Left ventricle myocardium inferior (tissue), 1 donor: ENCODE data around the gene MPZL3. TPM values are rescaled to one million over a fixed set of nuclear protein-coding genes. Genes with fewer than 3 reads are reported as not detected.

Experiments
- DNase-seq: peaks from one replicate; pipeline ENCODE4 v3.0.0-alpha.2; 2020
- H3K27ac ChIP-seq: fragments of 200-600 bp; replicated peaks from 2 replicates; pipeline ENCODE4 v1.8.0; 2021
- H3K27me3 ChIP-seq: fragments of 200-600 bp; 2 replicates; pipeline ENCODE4 v1.8.0; 2021; ENCODE audit warnings: low read depth
- H3K36me3 ChIP-seq: fragments of 200-600 bp; 2 replicates; pipeline ENCODE4 v1.8.0; 2021
- H3K4me1 ChIP-seq: fragments of 200-600 bp; 2 replicates; pipeline ENCODE4 v1.8.0; 2021
- H3K4me3 ChIP-seq: fragments of 200-600 bp; 2 replicates; pipeline ENCODE4 v1.8.0; 2021; ENCODE audit warnings: mild to moderate bottlenecking, moderate library complexity
- H3K9me3 ChIP-seq: fragments of 200-600 bp; replicated peaks from 2 replicates; pipeline ENCODE4 v1.8.0; 2021
- intact Hi-C: fragments of 100-400 bp; cut with micrococcal nuclease; formaldehyde crosslinking; loops from one replicate; pipeline ENCODE4 v1.11.0; 2022
- total RNA-seq: library from RNA; stranded (reverse); fragmentation: NEBNext Ultra II Directional; extraction: Animal tissue kit (Norgen Biotek cat#: 25700); gene quantifications from one replicate; pipeline ENCODE4 v1.2.1, GENCODE V29; 2021
- TF ChIP-seq, protein P1 (sequence below): fragments of 200-600 bp; IDR thresholded peaks from 2 replicates; pipeline ENCODE4 v1.8.0; 2021; ENCODE audit warnings: antibody characterized with exemption, mild to moderate bottlenecking, borderline replicate concordance
- donor health status: DM: no; HTN: yes; CAD: no; lungs with severe emphysema.

Gene MPZL3
- total RNA-seq, 1 donor from 2014 or later: 2.7 TPM

DNA sequence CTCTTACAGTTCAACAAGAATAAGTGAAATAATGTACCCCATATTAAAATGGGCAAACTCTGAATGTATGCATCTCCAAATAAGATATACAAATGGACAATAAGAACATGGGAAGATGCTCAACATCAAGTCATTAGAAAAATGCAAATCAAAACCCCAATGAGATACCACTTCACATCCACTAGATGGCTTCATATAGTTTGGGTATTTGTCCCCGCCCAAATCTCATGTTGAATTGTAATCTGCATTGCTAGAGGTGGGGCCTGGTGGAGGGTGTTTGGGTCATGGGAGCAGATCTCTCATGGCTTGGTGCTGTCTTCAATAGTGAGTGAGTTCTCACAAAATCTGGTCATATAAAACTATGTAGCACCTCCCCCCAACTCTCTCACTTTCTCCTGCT, 6.2 kb upstream of the MPZL3 start:
- peaks cover 4% of the 10 kb centered on the region for H3K4me1 ChIP-seq
- H3K27me3 ChIP-seq: peaks cover 14% of the 10 kb centered on the region
- intact Hi-C loops: no loop called here
- no peaks in the 10 kb centered on the region for H3K9me3 ChIP-seq
- no peak for DNase-seq
- TF ChIP-seq, protein P1, sequence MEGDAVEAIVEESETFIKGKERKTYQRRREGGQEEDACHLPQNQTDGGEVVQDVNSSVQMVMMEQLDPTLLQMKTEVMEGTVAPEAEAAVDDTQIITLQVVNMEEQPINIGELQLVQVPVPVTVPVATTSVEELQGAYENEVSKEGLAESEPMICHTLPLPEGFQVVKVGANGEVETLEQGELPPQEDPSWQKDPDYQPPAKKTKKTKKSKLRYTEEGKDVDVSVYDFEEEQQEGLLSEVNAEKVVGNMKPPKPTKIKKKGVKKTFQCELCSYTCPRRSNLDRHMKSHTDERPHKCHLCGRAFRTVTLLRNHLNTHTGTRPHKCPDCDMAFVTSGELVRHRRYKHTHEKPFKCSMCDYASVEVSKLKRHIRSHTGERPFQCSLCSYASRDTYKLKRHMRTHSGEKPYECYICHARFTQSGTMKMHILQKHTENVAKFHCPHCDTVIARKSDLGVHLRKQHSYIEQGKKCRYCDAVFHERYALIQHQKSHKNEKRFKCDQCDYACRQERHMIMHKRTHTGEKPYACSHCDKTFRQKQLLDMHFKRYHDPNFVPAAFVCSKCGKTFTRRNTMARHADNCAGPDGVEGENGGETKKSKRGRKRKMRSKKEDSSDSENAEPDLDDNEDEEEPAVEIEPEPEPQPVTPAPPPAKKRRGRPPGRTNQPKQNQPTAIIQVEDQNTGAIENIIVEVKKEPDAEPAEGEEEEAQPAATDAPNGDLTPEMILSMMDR: no peak
- H3K27ac ChIP-seq: no peak overlapping the region
- peaks cover 7% of the 10 kb centered on the region for H3K36me3 ChIP-seq
- H3K4me3 ChIP-seq: no peak overlapping the region

DNA sequence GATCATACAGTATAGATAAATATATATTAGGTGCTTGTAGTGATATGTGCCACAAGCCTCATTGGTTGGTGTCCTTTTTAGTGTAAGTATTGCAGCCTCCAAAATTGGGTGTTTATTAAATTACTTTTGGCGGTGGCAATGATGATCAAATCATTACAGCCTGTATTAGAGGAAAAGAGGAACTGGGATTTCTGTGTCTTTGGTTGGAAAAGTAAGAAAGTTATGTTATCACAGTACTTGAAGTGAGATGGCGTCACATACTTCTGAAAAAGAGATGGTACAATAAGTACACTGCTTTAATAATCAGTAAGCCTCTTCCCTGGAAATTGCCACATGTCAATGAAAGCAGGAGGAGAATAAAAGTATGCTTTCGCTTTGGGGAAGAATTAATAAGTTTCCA, 523 bp upstream of the MPZL3 start:
- Histone ChIP-seq H3K4me1 (peaks cover 18% of the 10 kb centered on the region), H3K36me3 (no peaks in the 10 kb centered on the region), H3K27ac (no peak overlapping the region), H3K4me3 (peak overlapping the region; percentile 77), H3K27me3 (peaks cover 3% of the 10 kb centered on the region), H3K9me3 (no peaks in the 10 kb centered on the region)
- TF ChIP-seq, protein P1: no peak
- DNase-seq: no peak
- intact Hi-C loops: no loop called here

DNA sequence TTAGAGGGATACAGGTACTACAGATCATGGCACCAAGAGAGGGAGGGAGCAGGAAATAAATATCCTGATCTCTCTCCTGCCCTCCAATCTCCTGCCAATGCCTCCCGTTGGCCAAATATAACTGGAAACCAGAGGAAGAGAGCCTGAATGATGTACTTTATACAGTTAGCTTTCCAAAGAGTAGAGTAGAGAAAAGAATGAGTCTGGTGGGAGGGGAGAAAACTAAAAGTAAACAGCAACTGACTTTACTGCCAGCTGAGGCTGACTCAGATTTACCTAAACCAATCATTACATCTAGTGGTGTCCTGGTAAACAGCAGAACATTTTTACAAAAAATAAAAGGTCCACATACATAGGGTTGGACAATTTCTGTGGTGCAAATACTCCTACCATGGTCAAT, 5.1 kb downstream of the MPZL3 start:
- TF ChIP-seq, protein P1: no peak
- Histone ChIP-seq H3K4me3 (no peak overlapping the region), H3K27me3 (no peaks in the 10 kb centered on the region), H3K36me3 (no peaks in the 10 kb centered on the region), H3K9me3 (no peaks in the 10 kb centered on the region), H3K4me1 (peaks cover 9% of the 10 kb centered on the region), H3K27ac (no peak overlapping the region)
- intact Hi-C loops: no loop called here
- DNase-seq: no peak

DNA sequence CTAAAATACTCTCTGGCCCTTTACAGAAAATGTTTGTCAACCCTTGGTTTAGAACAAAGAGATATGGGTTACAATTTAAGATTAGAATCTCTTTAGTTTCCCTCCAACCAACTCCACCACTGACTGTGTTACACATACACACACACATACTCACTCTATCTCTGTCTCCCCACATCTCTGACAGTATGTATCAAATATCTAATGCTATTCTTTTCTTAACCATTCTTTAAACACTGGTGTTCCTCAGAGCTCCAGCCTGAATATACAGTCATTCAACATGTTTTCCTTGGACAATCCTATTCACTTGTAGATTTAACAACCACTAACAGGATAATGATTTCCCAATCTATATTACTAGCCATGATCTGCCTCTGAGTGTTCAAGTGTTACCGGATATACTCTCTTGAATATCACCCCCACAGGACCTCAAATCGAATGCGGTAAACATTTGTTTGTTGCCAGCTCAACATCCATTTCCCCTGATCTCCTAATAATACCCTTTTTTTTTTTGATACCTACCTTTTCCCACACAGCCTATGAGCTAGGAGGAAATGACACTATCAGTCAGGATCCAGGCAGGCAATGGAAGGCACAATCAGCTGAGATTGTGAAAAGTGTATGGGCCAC, 6.1 kb downstream of the MPZL3 start:
- H3K27ac ChIP-seq: no peak overlapping the region
- intact Hi-C loops: no loop called here

DNA sequence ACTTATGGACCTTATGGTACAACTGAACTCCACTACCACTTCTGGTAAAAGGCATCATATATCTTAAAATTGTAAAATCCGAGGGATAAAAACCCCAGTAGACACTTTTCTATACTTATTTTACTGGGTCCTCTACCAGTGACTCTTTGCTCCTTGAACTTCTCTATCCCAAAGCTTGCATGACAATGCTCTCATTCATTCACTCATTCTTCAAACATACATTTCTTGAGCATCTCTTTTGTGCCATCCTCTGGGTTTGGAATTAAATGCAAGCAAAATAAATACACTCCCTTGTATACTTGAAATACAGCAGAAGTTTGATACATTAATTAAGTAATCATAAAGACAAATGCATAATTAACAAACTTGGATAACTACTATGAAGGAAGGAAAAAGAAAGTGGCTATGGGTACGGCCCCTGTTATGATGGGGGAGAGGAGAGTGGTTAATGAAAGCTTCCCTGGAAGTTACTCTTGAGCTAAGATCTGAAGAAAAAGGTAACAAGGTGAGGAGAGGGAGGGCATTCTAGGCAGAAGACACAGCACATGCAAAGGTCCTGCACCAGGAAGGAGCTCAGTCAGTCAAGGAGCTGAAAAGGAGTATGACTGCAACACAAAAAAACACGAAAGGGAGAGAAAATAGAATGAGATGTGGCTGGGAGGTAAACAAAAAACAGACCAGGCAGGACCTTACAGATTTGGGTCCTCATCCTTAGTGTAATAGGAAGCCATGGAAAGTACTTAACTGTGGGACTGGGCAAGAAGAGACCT, 8.0 kb downstream of the MPZL3 start:
- no peaks in the 10 kb centered on the region for H3K27me3 ChIP-seq
- intact Hi-C loops: no loop called here
- no peaks in the 10 kb centered on the region for H3K9me3 ChIP-seq
- no peaks in the 10 kb centered on the region for H3K36me3 ChIP-seq
- no peak for DNase-seq
- no peak overlapping the region for H3K27ac ChIP-seq
- TF ChIP-seq, protein P1: no peak
- no peak overlapping the region for H3K4me3 ChIP-seq
- peaks cover 26% of the 10 kb centered on the region for H3K4me1 ChIP-seq

More for the DNA sequence above, 6.1 kb downstream of the MPZL3 start:
- Histone ChIP-seq H3K9me3 (no peaks in the 10 kb centered on the region), H3K4me1 (peaks cover 9% of the 10 kb centered on the region), H3K36me3 (no peaks in the 10 kb centered on the region), H3K4me3 (no peak overlapping the region), H3K27me3 (no peaks in the 10 kb centered on the region)
- DNase-seq: no peak
- TF ChIP-seq, protein P1: no peak
